Measurements from ENCODE around the gene ATAD1.
A peak's percentile ranks its signal among the peaks of the same experiment; 100 is the strongest.
"Not testable (repeated sequence)": the region's sequence is repeated elsewhere in the genome, so short reads cannot be mapped to it uniquely, and the experiment has no call there.

ATAD1 gene

DNA sequence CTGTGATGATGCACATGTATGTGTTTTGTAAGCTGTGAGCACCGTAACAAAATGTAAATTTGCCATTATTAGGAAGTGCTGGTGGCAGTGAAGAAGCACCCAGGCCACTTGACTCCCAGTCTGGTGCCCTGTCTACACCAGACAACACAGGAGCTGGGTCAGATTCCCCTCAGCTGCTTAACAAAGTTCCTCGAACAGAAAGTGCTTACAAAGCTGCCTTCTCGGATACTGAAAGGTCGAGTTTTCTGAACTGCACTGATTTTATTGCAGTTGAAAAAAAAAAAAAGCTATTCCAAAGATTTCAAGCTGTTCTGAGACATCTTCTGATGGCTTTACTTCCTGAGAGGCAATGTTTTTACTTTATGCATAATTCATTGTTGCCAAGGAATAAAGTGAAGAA, 71.1 kb downstream of the ATAD1 start:
- no peak for DNase-seq
- TF ChIP-seq POLR2A (IDR thresholded peaks at IDR 0.05; ENCODE audit: low read length), result no peak
- TF ChIP-seq GATA1 (IDR thresholded peaks at IDR 0.05; ENCODE audit: low read depth, low read length), result no peak

DNA sequence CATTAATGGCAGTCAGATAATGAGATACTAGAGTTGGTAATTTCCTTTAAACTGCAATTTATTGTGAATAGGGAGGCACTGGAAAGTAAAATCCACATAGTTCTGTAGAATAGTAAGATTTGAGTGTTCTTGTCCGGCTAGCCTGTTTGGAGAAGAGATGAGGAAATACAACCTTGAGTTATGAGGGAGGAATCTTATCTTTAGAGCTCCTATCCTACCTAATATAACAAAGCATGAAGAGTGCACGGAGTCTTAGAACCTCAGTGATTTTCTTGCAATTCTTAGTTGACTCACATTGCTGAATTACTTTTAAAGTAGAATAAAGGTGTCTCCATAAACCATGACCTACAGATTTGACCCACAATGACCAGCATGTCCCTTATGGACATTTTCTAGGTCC, 73.4 kb downstream of the ATAD1 start:
- no peak for DNase-seq
- TF ChIP-seq GATA1 (IDR thresholded peaks at IDR 0.05; ENCODE audit: low read depth, low read length) (no peak), POLR2A (IDR thresholded peaks at IDR 0.05; ENCODE audit: low read length) (no peak)

DNA sequence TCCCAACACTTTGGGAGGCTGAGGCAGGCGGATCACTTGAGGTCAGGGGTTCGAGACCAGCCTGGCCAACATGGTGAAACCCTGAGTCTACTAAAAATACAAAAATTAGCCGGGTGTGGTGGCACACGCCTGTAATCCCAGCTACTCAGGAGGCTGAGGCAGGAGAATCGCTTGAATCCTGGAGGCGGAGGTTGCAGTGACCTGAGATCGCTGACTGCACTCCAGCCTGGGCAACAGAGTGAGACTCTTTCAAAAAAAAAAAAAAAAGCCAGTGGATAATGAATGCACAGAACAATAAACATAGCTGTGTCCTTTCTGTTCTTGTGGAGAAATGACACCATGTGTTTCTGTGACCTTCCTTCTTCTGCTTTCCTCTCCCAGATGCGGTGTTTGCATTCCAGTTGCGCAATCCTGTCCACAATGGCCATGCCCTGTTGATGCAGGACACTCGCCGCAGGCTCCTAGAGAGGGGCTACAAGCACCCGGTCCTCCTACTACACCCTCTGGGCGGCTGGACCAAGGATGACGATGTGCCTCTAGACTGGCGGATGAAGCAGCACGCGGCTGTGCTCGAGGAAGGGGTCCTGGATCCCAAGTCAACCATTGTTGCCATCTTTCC, 74.9 kb downstream of the ATAD1 start:
- DNase-seq, result not testable (repeated sequence)

- DNase-seq, result no peak
- TF ChIP-seq POLR2A (IDR thresholded peaks at IDR 0.05; ENCODE audit: low read length), result no peak
- TF ChIP-seq GATA1 (IDR thresholded peaks at IDR 0.05; ENCODE audit: low read depth, low read length), result no peak
These were observed 77.8 kb downstream of the ATAD1 start for GRCh38 chr10:87740254-87740655.

DNA sequence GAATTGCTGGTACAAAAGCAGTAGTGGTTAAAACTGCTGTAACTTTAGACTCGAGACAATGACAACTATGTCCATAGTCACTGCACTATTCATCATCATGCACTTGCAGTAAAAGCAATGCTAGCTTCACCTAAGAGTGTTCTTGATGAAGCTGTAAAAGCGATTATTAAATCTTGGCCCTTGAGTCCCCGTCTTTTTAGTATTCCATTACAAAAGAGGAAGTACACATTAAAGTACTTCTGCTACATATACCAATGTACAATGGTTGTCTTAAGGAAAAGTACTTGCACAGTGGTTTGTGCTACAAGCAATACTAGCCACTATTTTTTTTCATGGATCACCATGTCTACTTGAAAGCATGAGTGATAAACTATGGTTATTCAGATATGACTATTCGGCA, 78.3 kb downstream of the ATAD1 start:
- no peak for TF ChIP-seq POLR2A (IDR thresholded peaks at IDR 0.05; ENCODE audit: low read length)
- no peak for TF ChIP-seq GATA1 (IDR thresholded peaks at IDR 0.05; ENCODE audit: low read depth, low read length)
- DNase-seq, result no peak

DNA sequence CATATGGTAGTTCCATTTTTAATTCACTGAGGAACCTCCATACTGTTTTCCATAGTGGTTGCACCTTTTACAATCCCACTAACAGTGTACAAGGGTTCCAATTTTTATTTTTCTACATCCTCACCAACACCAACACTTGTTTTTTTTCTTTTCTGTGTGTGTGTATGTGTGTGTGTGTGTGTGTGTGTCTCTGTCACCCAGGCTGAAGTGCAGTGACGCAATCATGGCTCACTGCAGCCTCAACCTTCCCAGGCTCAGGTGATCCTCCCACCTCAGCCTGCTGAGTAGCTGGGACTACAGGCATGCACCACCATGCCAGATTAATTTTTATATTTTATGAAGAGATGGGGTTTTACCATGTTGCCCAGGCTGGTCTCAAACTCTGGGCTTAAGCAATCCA, 79.8 kb downstream of the ATAD1 start:
- not testable (repeated sequence) for DNase-seq

- TF ChIP-seq GATA1 (IDR thresholded peaks at IDR 0.05; ENCODE audit: low read depth, low read length) (no peak), POLR2A (IDR thresholded peaks at IDR 0.05; ENCODE audit: low read length) (no peak)
- peak; percentile 35 to 62 for DNase-seq
These were observed 82.8 kb downstream of the ATAD1 start for GRCh38 chr10:87734987-87735827.

- DNase-seq, result no peak
- TF ChIP-seq GATA1 (IDR thresholded peaks at IDR 0.05; ENCODE audit: low read depth, low read length) (no peak), POLR2A (IDR thresholded peaks at IDR 0.05; ENCODE audit: low read length) (no peak)
These were observed 84.9 kb downstream of the ATAD1 start for GRCh38 chr10:87733081-87733480.

DNA sequence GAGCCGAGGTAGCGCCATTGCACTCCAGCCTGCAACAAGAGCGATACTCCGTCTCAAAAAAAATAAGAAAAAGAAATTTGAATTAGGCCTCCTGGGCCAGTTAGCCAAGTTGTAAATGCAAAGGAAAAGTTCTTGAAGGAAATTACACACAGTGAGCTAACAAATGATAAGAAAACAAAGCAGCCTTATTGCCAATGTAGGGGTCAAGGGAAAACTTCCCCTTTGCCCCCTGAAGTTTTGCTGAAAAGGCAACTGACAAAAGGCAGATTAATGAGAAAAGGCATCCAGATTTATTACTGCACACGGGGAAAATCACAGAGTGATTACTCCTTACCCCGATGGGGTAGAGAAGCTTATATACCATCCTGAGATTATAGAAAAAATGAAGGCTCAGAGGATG, 88.1 kb downstream of the ATAD1 start:
- TF ChIP-seq POLR2A (IDR thresholded peaks at IDR 0.05; ENCODE audit: low read length), result no peak
- TF ChIP-seq GATA1 (IDR thresholded peaks at IDR 0.05; ENCODE audit: low read depth, low read length), result no peak
- no peak for DNase-seq

DNA sequence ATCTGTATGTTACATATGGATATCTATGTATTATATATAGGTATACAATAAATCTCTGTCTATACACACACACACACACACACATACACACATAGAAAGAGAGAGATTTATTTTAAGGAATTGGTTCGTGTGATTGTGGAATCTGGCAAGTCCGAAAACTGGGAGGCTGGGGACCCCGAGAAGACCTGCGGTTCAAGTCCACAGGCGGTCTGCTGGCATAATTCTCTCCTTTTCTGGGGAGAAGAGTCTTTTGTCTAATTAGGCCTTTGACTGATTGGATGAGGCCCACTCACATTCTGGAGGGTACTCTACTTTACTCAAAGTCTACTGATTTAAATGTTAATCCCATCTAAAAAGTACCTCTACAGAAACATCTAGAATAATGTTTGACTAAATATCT, 93.2 kb downstream of the ATAD1 start:
- no peak for DNase-seq
- TF ChIP-seq GATA1 (IDR thresholded peaks at IDR 0.05; ENCODE audit: low read depth, low read length) (no peak), POLR2A (IDR thresholded peaks at IDR 0.05; ENCODE audit: low read length) (no peak)

- no peak for DNase-seq
- TF ChIP-seq GATA1 (IDR thresholded peaks at IDR 0.05; ENCODE audit: low read depth, low read length) (no peak), POLR2A (IDR thresholded peaks at IDR 0.05; ENCODE audit: low read length) (no peak)
These were observed 94.5 kb downstream of the ATAD1 start for GRCh38 chr10:87723500-87723899.

- DNase-seq, result no peak
- TF ChIP-seq GATA1 (IDR thresholded peaks at IDR 0.05; ENCODE audit: low read depth, low read length), result no peak
- no peak for TF ChIP-seq POLR2A (IDR thresholded peaks at IDR 0.05; ENCODE audit: low read length)
These were observed 95.3 kb downstream of the ATAD1 start for GRCh38 chr10:87722716-87723115.

DNA sequence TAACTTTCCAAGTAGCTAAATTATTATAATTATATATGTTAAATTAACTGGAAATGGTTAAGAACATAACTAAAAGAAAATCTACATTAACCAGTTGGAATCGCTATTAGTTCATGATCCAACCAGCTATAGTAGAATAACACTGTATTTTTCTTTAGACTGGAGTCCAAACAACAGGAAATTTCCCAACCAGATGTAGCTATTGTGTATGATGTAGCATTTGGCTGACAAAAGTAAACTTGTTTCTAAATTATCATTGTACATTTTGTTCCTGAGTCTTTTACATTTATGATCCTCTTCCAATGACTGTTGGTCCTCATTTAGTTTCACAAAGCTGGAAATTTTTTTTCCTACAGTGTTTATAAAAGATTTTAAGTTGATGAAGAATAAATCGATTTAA, 96.2 kb downstream of the ATAD1 start:
- no peak for TF ChIP-seq GATA1 (IDR thresholded peaks at IDR 0.05; ENCODE audit: low read depth, low read length)
- TF ChIP-seq POLR2A (IDR thresholded peaks at IDR 0.05; ENCODE audit: low read length), result no peak
- no peak for DNase-seq

GRCh38 chr10:87720665-87721064, 97.4 kb downstream of the ATAD1 start:
- TF ChIP-seq POLR2A (IDR thresholded peaks at IDR 0.05; ENCODE audit: low read length) (no peak), GATA1 (IDR thresholded peaks at IDR 0.05; ENCODE audit: low read depth, low read length) (no peak)
- no peak for DNase-seq

GRCh38 chr10:87716348-87716670, 101.7 kb downstream of the ATAD1 start:
- TF ChIP-seq GATA1 (IDR thresholded peaks at IDR 0.05; ENCODE audit: low read depth, low read length) (no peak), POLR2A (IDR thresholded peaks at IDR 0.05; ENCODE audit: low read length) (no peak)
- no peak for DNase-seq
